GM13977 (cell line): Measurements from ENCODE around the gene TTC9C.
"Not testable (repeated sequence)": the region's sequence is repeated elsewhere in the genome, so short reads cannot be mapped to it uniquely, and the experiment has no call there.

Experiments
- DNase-seq: peaks from one replicate; pipeline ENCODE4 v3.0.0; 2012; ENCODE audit warnings: low spot score
- CTCF ChIP-seq: IDR thresholded peaks from 2 replicates; pipeline ENCODE4 v1.5.1; 2012; ENCODE audit warnings: mild to moderate bottlenecking, control low read depth; ENCODE audit not compliant: insufficient read depth; ENCODE audit errors: extremely low read depth, missing control alignments
- in situ Hi-C: fragments of 300-500 bp; cut with MboI; formaldehyde crosslinking; loops from one replicate; pipeline ENCODE4 v1.12.0; 2022; ENCODE audit warnings: low sequenced_read_pairs, low pct_unique_long_range_greater_than_20kb, mixed read lengths, inconsistent platforms; ENCODE audit not compliant: unreplicated experiment

TTC9C gene

DNA sequence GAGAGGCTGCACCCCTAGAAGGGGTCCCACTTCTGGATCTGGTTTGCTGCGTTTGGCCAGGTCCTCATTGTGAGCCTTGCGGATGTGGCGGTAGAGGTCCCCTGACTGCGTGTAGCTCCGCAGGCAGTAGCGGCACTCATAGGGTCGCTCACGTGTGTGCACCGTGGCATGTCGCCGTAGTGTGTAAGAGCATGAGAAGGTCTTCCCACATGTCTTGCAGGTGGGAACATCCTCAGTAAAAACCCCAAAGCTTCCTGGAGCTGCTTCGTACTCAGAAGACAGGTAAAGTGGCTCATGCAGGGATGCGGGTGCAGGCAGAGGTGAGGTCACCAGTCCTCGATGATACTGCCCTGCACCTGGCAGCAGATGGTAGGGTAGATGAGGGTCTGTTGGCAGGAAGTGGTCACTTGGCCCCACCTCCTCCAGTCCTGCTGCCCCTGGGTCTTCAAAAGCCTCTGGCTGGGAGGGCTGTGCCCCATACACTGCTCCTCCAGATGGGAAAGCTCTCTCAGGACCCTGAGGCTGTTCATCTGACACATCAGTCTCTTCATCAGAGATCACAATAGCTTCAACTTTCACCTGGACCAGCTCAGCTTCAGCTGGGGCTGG, 24.0 kb downstream of the TTC9C start:
- TF ChIP-seq CTCF = no peak
- no peak for DNase-seq
- in situ Hi-C loops = no loop called here

- TF ChIP-seq CTCF = no peak
- in situ Hi-C loops = no loop called here
- no peak for DNase-seq
Observed at GRCh38 chr11:62752994-62753735, 24.9 kb downstream of the TTC9C start.

- no peak for TF ChIP-seq CTCF
- peak; percentile 94 for DNase-seq
- in situ Hi-C loops = no loop called here
Observed at GRCh38 chr11:62753736-62754603, 25.7 kb downstream of the TTC9C start, which contains the start of gene ZBTB3. Gene ZBTB3, minus strand, starts transcription at chr11:62754160. Its CDS starts 496 bp downstream, at chr11:62753664.

DNA sequence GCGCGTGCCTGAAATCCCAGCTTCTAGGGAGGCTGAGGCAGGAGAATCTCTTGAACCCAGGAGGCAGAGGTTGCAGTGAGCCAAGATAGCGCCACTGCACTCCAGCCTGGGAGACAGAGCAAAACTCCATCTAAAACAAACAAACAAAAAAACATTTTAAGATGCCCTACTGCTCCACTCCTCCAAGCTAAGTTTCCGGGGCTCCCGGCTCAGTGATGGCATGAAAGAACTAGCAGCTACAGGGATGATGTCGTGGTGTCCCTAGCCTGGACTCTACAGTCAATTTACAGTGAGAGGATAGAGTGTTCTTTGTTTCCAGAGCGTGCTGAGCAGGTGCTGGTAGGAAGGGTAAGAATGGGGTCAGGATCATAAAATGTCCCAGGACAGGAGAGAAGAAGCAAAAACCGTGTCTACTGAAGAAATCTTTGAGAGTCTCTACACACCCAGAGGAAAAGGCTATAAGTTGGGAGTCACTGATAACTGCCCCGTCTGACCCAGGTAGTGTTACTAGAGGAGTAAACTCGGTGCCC, 26.9 kb downstream of the TTC9C start:
- no peak for DNase-seq
- TF ChIP-seq CTCF = no peak
- in situ Hi-C loops = no loop called here

- in situ Hi-C loops = no loop called here
- no peak for TF ChIP-seq CTCF
- no peak for DNase-seq
Observed at GRCh38 chr11:62757846-62758788, 29.8 kb downstream of the TTC9C start.

GRCh38 chr11:62760867-62761227, 32.6 kb downstream of the TTC9C start:
- DNase-seq, in situ Hi-C loops: not testable (repeated sequence)
